ENCODE measurements around the gene DLG1. TPM values are rescaled to one million over a fixed set of nuclear protein-coding genes. Genes with fewer than 3 reads are reported as not detected.

The DLG1 gene
- total RNA-seq, 1 donor from 2014 or later = 77.5 TPM

DNA sequence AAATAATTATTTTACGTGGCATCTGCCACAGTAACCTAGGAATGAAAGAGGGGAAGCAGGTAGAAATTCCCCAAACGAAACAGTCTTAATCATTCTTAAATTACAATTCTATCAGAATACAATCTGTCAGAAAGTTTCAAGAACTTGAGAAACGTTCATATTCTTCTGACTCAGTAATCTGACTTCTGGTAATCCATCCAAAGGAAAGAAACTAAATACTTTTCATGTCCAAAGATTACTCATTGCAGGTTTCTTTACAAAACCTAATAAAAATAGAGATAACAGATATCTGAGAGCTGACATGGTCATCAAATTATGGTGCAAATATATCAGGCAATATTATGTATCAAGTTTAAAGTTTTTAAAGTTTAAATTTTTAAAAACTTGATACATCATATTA, 109.4 kb downstream of the DLG1 start:
- intact Hi-C loops (cut with DNase I) = no loop called here
- Histone ChIP-seq H3K27me3 (no peaks in the 10 kb centered on the region), H3K4me3 (no peak overlapping the region), H3K36me3 (no peaks in the 10 kb centered on the region), H3K4me1 (no peaks in the 10 kb centered on the region), H3K27ac (no peak overlapping the region), H3K9me3 (no peaks in the 10 kb centered on the region)
- TF ChIP-seq, protein P1, sequence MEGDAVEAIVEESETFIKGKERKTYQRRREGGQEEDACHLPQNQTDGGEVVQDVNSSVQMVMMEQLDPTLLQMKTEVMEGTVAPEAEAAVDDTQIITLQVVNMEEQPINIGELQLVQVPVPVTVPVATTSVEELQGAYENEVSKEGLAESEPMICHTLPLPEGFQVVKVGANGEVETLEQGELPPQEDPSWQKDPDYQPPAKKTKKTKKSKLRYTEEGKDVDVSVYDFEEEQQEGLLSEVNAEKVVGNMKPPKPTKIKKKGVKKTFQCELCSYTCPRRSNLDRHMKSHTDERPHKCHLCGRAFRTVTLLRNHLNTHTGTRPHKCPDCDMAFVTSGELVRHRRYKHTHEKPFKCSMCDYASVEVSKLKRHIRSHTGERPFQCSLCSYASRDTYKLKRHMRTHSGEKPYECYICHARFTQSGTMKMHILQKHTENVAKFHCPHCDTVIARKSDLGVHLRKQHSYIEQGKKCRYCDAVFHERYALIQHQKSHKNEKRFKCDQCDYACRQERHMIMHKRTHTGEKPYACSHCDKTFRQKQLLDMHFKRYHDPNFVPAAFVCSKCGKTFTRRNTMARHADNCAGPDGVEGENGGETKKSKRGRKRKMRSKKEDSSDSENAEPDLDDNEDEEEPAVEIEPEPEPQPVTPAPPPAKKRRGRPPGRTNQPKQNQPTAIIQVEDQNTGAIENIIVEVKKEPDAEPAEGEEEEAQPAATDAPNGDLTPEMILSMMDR (IDR thresholded peaks at IDR 0.05) = no peak
- ATAC-seq (no peak), DNase-seq (no peak)

GRCh38 chr3:197186887-197187588, 111.4 kb downstream of the DLG1 start:
- Histone ChIP-seq H3K27ac (no peak overlapping the region), H3K4me3 (no peak overlapping the region), H3K36me3 (no peaks in the 10 kb centered on the region), H3K9me3 (no peaks in the 10 kb centered on the region), H3K27me3 (no peaks in the 10 kb centered on the region), H3K4me1 (no peaks in the 10 kb centered on the region)
- intact Hi-C loops (cut with DNase I) = no loop called here
- ATAC-seq (peak; percentile 87), DNase-seq (no peak)
- TF ChIP-seq, protein P1 (IDR thresholded peaks at IDR 0.05) = peak; percentile 89

DNA sequence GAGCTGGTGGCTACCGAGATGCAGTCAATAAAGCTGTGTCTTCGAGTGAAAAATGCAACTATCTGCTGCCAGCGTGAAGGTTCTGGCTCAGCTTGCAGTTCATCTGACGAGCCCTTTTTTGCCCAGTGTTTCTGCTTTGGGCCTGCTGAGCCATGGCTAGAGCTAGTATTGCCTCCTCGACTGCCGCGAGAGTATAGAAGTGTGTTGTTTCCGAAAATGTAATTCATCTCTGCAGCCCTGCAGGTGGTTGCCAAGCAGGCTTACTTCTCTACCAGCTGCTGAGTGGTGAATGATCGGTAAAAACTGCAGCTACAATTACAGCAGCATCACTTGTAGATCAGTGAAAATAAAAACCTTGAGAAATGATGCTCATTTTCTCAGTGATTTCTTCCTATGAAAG, 114.8 kb downstream of the DLG1 start:
- TF ChIP-seq, protein P1 (IDR thresholded peaks at IDR 0.05) = no peak
- no peak overlapping the region for H3K4me3 ChIP-seq
- no peaks in the 10 kb centered on the region for H3K27me3 ChIP-seq
- no peaks in the 10 kb centered on the region for H3K36me3 ChIP-seq
- no peaks in the 10 kb centered on the region for H3K4me1 ChIP-seq
- DNase-seq (no peak), ATAC-seq (no peak)
- H3K27ac ChIP-seq = no peak overlapping the region
- intact Hi-C loops (cut with DNase I) = no loop called here
- no peaks in the 10 kb centered on the region for H3K9me3 ChIP-seq

- H3K36me3 ChIP-seq = no peaks in the 10 kb centered on the region
- no peaks in the 10 kb centered on the region for H3K9me3 ChIP-seq
- no peaks in the 10 kb centered on the region for H3K27me3 ChIP-seq
- H3K27ac ChIP-seq = no peak overlapping the region
- TF ChIP-seq, protein P1 (IDR thresholded peaks at IDR 0.05) = no peak
- DNase-seq (no peak), ATAC-seq (peak; percentile 84)
- intact Hi-C loops (cut with DNase I) = no loop called here
- no peaks in the 10 kb centered on the region for H3K4me1 ChIP-seq
- H3K4me3 ChIP-seq = no peak overlapping the region
Observed at GRCh38 chr3:197181741-197182140, 116.7 kb downstream of the DLG1 start.

DNA sequence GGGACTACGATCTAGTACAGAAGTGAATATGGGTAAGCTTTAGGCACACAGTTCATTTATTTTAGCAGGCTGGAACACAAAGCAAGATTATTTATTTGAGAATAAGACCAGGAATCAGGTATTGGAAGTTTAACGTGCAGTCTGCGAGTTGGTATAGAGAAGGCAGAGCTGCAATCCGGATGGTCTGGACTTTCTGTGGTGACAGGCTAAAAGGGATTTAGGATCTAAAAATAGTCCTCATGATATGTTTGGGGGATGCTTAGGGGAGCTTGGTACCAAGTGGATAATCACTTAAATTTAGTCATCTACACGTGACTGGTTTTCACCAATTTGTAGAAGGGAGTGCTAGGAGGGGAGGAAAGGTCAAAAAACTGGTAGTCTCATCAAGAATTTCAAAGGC, 119.4 kb downstream of the DLG1 start:
- H3K27ac ChIP-seq = no peak overlapping the region
- H3K27me3 ChIP-seq = no peaks in the 10 kb centered on the region
- no peaks in the 10 kb centered on the region for H3K9me3 ChIP-seq
- DNase-seq (no peak), ATAC-seq (no peak)
- H3K4me3 ChIP-seq = no peak overlapping the region
- no peaks in the 10 kb centered on the region for H3K4me1 ChIP-seq
- TF ChIP-seq, protein P1 (IDR thresholded peaks at IDR 0.05) = no peak
- intact Hi-C loops (cut with DNase I) = no loop called here
- no peaks in the 10 kb centered on the region for H3K36me3 ChIP-seq

GRCh38 chr3:197175503-197175902, 122.9 kb downstream of the DLG1 start:
- Histone ChIP-seq H3K36me3 (no peaks in the 10 kb centered on the region), H3K9me3 (no peaks in the 10 kb centered on the region), H3K4me1 (no peaks in the 10 kb centered on the region), H3K4me3 (no peak overlapping the region), H3K27ac (no peak overlapping the region), H3K27me3 (no peaks in the 10 kb centered on the region)
- ATAC-seq (no peak), DNase-seq (no peak)
- intact Hi-C loops (cut with DNase I) = no loop called here
- TF ChIP-seq, protein P1 (IDR thresholded peaks at IDR 0.05) = no peak
